Small intestine (tissue), 7 donors: ENCODE measurements around the gene ARID5B. TPM values are rescaled to one million over a fixed set of nuclear protein-coding genes. Genes with fewer than 3 reads are reported as not detected.
"Not testable (repeated sequence)": the region's sequence is repeated elsewhere in the genome, so short reads cannot be mapped to it uniquely, and the experiment has no call there.

Source experiments
- DNase-seq, 2 donors: peaks; one replicate each; pipeline versions ENCODE4 v3.0.0 to v3.0.0-alpha.2; 2013
- FAIRE-seq: peaks from 2 replicates; lab custom pipeline; 2012; peaks lifted over from hg19 to GRCh38; lab: Jason Lieb, UNC
- H3K27ac ChIP-seq, 3 donors: one replicate each; pipeline ENCODE4 v1.5.1; 2013; ENCODE audit warnings: low read length in 2 of 3, mild to moderate bottlenecking in 2 of 3, control low read depth in 1 of 3, inconsistent platforms in 1 of 3, low read depth in 1 of 3, moderate library complexity in 1 of 3
- H3K27me3 ChIP-seq, 3 donors: one replicate each; pipeline ENCODE4 v1.6.1; 2013; ENCODE audit warnings: low read length in 3 of 3, inconsistent platforms in 1 of 3; ENCODE audit not compliant: control insufficient read depth in 3 of 3, insufficient read depth in 3 of 3
- H3K36me3 ChIP-seq, 3 donors: one replicate each; pipeline ENCODE4 v1.6.1; 2013; ENCODE audit warnings: low read length in 3 of 3, inconsistent platforms in 1 of 3, low read depth in 1 of 3, mild to moderate bottlenecking in 1 of 3, moderate library complexity in 1 of 3; ENCODE audit not compliant: control insufficient read depth in 3 of 3, insufficient read depth in 2 of 3
- H3K4me1 ChIP-seq, 3 donors: one replicate each; pipeline ENCODE4 v1.6.1; 2013; ENCODE audit warnings: low read length in 2 of 3, inconsistent platforms in 1 of 3, low read depth in 1 of 3, mild to moderate bottlenecking in 1 of 3, moderate library complexity in 1 of 3; ENCODE audit not compliant: control insufficient read depth in 3 of 3, insufficient read depth in 2 of 3
- H3K4me3 ChIP-seq, 3 donors: one replicate each; pipeline ENCODE4 v1.5.1; 2013; ENCODE audit warnings: low read length in 3 of 3, control low read depth in 1 of 3, inconsistent platforms in 1 of 3, low read depth in 1 of 3, mild to moderate bottlenecking in 1 of 3, moderate library complexity in 1 of 3
- H3K9me3 ChIP-seq, 2 donors: one replicate each; pipeline ENCODE4 v1.6.1; 2013; ENCODE audit warnings: low read depth in 1 of 2, low read length in 1 of 2; ENCODE audit not compliant: control insufficient read depth in 2 of 2, insufficient read depth in 1 of 2
- WGBS, 3 donors: extraction: QIAGEN DNeasy Blood & Tissue Kit; methylation state at CpG; one replicate each; pipeline ENCODE4 v1.1.7; 2013; 5-methylcytosine and 5-hydroxymethylcytosine counted together
- polyA plus RNA-seq, 4 donors: library from polyadenylated mRNA; stranded (reverse) in 3 of 4; unstranded in 1 of 4; fragments of 200-250 nt in 3 of 4; fragments of 120-200 nt in 1 of 4; gene quantifications; one replicate each; pipeline versions ENCODE4 v1.2.1 to v1.2.3, GENCODE V29; 2013
- donor health status: healthy with polysubstance abuse.
- donor health status: control.
- donor health status: control.
- donor health status: Bipolar disorder and iron deficiency.
- donor health status: healthy.

Gene ARID5B
- polyA plus RNA-seq, 4 donors, result 1.1 to 24.6 (median 6.7) TPM

DNA sequence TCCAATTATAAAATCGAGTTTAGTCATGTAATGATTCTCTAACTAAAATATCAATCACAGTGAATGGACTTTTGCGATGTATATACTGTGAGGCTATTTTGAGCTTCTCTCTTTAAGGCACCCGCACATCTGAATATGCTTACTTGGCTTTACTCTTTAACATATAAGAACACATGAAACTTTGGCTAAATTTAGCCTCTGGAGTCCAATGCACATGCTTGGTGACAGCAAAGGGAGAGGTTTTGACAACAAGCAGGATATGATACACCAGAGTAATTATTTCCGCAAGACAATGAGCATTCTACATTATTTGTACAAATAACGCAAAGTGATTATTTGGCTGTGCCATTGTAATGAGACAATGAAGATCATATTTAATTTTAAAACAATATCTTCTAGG, 72.4 kb downstream of the ARID5B start:
- DNase-seq (no peak), FAIRE-seq (no peak)
- no peaks in the 10 kb centered on the region for H3K9me3 ChIP-seq
- no peaks in the 10 kb centered on the region for H3K27me3 ChIP-seq
- H3K4me3 ChIP-seq, result no peak overlapping the region
- H3K4me1 ChIP-seq, result peaks cover 0 to 19% (median 12%) of the 10 kb centered on the region in 3 donors
- 65 to 83% (median 74%) methylated on average over 5 of the region's 5 CpGs for WGBS, 3 donors
- peak overlapping the region in 1 of 3 donors; percentile 31 for H3K27ac ChIP-seq
- H3K36me3 ChIP-seq, result no peaks in the 10 kb centered on the region

GRCh38 chr10:61974601-61975390, 73.3 kb downstream of the ARID5B start:
- Histone ChIP-seq H3K4me1 (peaks cover 0 to 19% (median 12%) of the 10 kb centered on the region in 3 donors), H3K27ac (peak overlapping the region in 2 of 3 donors; percentile 31 to 34), H3K27me3 (no peaks in the 10 kb centered on the region), H3K9me3 (no peaks in the 10 kb centered on the region), H3K36me3 (peaks cover 0 to 4% (median 0%) of the 10 kb centered on the region in 3 donors), H3K4me3 (no peak overlapping the region)
- WGBS, 3 donors, result 31 to 36% (median 35%) methylated on average over 8 of the region's 8 CpGs
- DNase-seq, result peak; percentile 68 to 90
- FAIRE-seq, result no peak

DNA sequence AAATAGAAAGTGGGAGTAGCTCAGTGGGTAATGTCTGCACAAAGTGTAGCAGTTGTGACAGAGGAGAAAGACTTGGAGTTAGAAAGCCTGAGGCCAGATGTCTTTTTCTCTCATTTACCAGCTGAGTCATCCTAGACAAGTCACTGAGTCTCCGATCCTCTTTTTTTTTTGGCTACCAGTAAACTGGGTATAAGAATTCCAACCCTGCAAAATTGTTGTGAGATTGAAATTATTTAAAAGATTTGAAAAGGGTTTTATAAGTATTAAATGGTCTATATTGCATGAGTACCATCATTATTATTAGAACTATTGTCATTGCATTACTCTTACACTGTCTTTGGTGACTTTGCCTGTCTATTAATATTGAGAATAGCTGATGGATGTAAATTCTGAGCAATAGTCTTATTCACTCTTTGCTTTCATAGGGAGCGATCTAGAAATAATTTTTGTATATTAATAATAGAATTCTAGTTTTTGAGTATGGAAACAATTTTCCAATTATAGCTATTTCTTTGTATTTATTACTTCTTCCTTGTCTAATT, 74.0 kb downstream of the ARID5B start:
- FAIRE-seq, result no peak
- peak overlapping the region in 2 of 3 donors; percentile 26 to 34 for H3K27ac ChIP-seq

DNA sequence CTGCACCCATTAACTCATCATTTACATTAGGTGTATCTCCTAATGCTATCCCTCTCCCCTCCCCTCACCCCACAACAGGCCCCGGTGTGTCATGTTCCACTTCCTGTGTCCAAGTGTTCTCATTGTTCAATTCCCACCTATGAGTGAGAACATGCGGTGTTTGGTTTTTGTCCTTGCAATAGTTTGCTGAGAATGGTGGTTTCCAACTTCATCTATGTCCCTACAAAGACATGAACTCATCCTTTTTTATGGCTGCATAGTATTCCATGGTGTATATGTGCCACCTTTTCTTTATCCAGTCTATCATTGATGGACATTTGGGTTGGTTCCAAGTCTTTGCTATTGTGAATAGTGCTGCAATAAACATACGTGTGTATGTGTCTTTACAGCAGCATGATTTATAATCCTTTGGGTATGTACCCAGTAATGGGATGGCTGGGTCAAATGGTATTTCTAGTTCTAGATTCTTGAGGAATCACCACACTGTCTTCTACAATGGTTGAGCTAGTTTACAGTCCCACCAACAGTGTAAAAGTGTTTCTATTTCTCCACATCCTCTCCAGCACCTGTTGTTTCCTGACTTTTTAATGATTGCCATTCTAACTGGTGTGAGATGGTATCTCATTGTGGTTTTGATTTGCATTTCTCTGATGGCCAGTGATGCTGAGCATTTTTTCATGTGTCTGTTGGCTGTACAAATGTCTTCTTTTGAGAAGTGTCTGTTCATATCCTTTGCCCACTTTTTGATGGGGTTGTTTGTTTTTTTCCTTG, 75.6 kb downstream of the ARID5B start:
- FAIRE-seq, H3K9me3 ChIP-seq, H3K27ac ChIP-seq, H3K27me3 ChIP-seq, H3K36me3 ChIP-seq, DNase-seq, H3K4me3 ChIP-seq: not testable (repeated sequence)
- peaks cover 0 to 29% (median 11%) of the 10 kb centered on the region in 3 donors for H3K4me1 ChIP-seq
- 82 to 94% (median 83%) methylated on average over 3 of the region's 3 CpGs for WGBS, 3 donors

More for the DNA sequence above, 74.0 kb downstream of the ARID5B start:
- H3K4me3 ChIP-seq, result no peak overlapping the region
- no peak for DNase-seq
- H3K9me3 ChIP-seq, result no peaks in the 10 kb centered on the region
- H3K4me1 ChIP-seq, result peaks cover 0 to 19% (median 9%) of the 10 kb centered on the region in 3 donors
- WGBS, 3 donors, result 66 to 81% (median 70%) methylated on average over 2 of the region's 2 CpGs
- peaks cover 0 to 4% (median 0%) of the 10 kb centered on the region in 3 donors for H3K36me3 ChIP-seq
- H3K27me3 ChIP-seq, result no peaks in the 10 kb centered on the region

DNA sequence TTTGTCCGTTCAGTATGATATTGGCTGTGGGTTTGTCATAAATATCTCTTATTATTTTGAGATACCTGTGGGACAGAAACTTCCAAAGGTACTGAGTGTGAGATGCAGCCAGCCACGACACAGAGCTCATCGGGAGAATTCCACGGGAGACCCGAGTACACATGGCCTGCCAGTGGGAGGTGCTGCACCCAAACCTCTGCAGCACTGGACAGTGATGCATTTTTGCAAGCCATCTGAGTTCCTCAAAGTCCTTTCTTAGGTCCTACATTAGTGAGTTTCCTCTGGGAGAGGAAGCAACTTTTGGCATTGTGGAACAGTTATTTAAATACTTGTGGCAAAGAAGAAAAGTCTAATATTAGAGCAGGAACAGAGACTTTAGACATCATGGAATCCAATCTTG, 77.5 kb downstream of the ARID5B start:
- 79 to 92% (median 90%) methylated on average over 5 of the region's 5 CpGs for WGBS, 3 donors
- peaks cover 0 to 8% (median 0%) of the 10 kb centered on the region in 3 donors for H3K36me3 ChIP-seq
- H3K27ac ChIP-seq, result no peak overlapping the region
- no peaks in the 10 kb centered on the region for H3K27me3 ChIP-seq
- no peak for DNase-seq
- no peak overlapping the region for H3K4me3 ChIP-seq
- no peaks in the 10 kb centered on the region for H3K9me3 ChIP-seq
- peaks cover 0 to 15% (median 7%) of the 10 kb centered on the region in 3 donors for H3K4me1 ChIP-seq
- no peak for FAIRE-seq

DNA sequence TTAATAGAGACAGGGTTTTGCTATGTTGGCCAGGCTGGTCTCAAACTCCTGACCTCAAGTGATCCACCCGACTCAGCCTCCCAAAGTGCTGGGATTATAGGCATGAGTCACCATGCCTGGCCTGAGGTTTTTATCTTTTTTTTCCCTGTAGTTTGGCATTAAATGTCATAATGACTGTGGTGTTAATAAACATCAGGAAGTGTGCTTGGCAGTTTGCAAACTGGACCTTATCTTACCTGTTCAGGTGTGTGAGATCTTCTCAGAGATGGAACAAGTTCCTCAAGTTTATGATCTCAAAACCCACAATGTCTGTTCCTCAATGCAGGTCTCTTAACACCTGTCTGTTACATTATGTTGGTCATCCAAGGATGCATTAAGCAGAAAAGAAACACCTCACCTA, 80.0 kb downstream of the ARID5B start:
- 8 to 48% (median 44%) methylated on average over 1 of the region's 1 CpG for WGBS, 3 donors
- peak; percentile 60 to 74 for DNase-seq

GRCh38 chr10:61983255-61983654, 81.8 kb downstream of the ARID5B start:
- H3K27me3 ChIP-seq, result no peaks in the 10 kb centered on the region
- no peak overlapping the region for H3K27ac ChIP-seq
- H3K4me1 ChIP-seq, result peaks cover 2 to 11% (median 7%) of the 10 kb centered on the region in 3 donors
- 92 to 94% (median 94%) methylated on average over 4 of the region's 4 CpGs for WGBS, 3 donors
- no peaks in the 10 kb centered on the region for H3K9me3 ChIP-seq
- H3K4me3 ChIP-seq, result no peak overlapping the region
- DNase-seq, result no peak
- FAIRE-seq, result no peak
- H3K36me3 ChIP-seq, result peaks cover 0 to 17% (median 0%) of the 10 kb centered on the region in 3 donors

More for the DNA sequence above, 80.0 kb downstream of the ARID5B start:
- Histone ChIP-seq H3K9me3 (no peaks in the 10 kb centered on the region), H3K27ac (peak overlapping the region in 1 of 3 donors; percentile 30), H3K4me3 (no peak overlapping the region), H3K4me1 (peaks cover 0 to 10% (median 2%) of the 10 kb centered on the region in 3 donors), H3K27me3 (no peaks in the 10 kb centered on the region), H3K36me3 (peaks cover 0 to 14% (median 0%) of the 10 kb centered on the region in 3 donors)
- FAIRE-seq, result no peak

- Histone ChIP-seq H3K4me3 (no peak overlapping the region), H3K27me3 (no peaks in the 10 kb centered on the region), H3K27ac (no peak overlapping the region), H3K9me3 (no peaks in the 10 kb centered on the region), H3K4me1 (peaks cover 2 to 15% (median 7%) of the 10 kb centered on the region in 3 donors), H3K36me3 (peaks cover 0 to 15% (median 0%) of the 10 kb centered on the region in 3 donors)
- no peak for FAIRE-seq
- no peak for DNase-seq
- 82 to 91% (median 87%) methylated on average over 3 of the region's 3 CpGs for WGBS, 3 donors
Measured at GRCh38 chr10:61984803-61985418, 83.4 kb downstream of the ARID5B start.
